HG02610 (cell line): ENCODE measurements around the gene GABRB3.

Experiments used
- ATAC-seq: cut with Tn5 transposase; IDR thresholded peaks from one replicate; pipeline ENCODE4 v1.9.1; 2021; ENCODE audit warnings: mild to moderate bottlenecking, moderate library complexity; ENCODE audit not compliant: unreplicated experiment

The GABRB3 gene

DNA sequence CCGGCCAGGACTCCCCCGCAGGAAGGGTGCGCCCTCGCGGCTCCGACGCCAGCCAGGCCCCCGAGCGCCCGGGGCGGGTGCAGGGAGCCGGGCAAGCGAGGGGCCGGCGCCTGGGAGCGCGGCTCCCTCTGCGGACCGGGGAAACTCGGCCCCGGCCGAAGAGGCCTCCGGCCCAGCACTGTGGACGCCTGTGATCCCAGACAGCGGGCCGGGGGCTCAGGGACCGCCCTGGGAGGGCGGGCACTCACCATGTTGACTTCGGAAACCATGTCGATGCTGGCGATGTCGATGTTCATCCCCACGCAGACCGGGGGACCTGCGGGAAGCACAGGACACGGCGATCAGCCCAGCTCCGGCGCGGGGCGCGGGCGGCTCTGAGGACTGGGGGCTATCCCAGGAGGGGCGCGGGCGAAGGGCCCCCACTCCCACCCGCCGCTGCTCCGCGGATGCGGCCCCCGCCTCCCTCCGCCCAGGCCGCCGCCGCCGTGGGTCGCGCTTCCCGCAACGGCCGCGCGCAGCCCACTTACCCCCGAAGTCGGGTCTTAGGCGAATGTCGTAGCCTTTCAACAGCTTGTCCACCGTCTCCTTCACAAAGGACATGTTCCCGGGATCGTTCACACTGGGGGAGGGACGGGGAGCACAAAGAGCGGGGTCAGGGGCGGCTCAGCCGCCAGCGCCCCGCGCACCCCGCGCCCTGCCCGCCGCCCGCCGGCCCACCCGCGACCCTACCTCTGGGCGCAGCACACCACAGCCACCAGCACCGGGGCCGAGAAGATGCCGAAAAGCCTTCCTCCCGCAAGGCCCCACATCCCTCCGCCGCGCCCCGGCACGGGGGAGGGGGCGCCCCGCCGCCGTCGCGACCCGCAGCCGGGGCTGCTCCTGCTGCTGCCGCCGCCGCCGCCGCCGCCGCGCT is at the start of gene GABRB3:
GABRB3 (minus strand) TSS at position 913 of the 913 bp plus-strand sequence.
- ATAC-seq, result no peak

DNA sequence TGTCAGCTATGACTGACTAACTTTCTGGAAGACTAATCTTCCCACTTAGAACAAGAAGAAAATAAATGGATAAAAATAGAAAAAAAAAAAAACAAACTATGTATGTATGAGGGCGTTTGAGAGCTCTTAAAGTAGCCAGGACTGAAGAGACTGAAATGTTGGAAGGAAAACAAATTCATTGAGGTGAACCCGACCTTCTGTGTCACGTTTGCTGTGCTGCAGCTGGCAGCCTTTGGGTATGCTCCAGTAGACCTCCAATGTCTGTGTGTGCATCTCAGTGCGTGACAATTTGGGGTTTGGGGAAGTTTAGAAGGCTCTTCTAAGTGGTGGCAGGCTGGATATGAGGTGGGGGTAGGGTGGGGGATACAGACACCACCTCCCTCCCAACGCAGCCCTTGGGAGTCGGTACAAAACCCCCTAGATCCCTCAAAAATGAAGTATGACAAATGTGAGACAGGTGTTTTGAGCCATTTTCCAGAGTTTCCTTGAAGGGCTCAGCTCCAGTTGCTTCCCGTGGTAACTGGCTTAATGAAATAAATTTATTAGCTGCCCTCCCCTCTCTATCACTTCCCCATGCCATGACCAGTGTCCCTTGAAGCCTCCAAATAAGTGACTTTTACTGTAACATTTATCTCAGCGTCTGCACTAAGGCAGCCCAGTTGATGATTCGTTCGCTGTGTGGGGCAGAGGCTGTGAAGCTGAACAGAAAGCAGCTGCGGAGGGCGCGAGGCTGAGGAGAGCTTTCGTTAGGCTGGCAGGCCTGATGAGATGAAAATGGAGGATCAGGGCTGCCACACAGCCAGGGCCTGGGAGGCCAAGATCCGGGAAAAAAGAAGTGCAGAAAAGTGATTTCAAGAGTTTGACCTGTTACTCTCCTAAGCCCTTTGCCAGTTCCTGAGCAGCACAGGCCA is 34.9 kb upstream of the GABRB3 start:
- ATAC-seq, result no peak

DNA sequence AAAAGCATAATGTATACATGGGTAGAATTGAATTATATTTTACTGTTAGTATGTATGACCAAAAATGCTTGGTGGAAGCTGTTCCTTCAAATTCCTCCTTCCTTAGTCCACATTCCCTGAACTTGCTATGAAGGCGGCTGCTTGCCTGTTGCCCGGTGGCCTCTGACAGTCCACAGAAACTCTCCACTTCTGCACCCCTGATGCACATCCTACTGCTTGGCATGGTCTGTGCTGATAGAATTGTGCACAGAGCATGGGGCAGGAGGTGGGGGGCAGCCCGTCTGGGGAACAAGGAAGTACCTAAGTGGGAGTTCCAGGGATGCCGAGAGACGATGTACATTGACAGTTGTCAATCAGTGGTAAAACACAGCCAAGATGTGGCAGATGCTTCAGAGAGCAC is 33.7 kb upstream of the GABRB3 start:
- ATAC-seq, result no peak

DNA sequence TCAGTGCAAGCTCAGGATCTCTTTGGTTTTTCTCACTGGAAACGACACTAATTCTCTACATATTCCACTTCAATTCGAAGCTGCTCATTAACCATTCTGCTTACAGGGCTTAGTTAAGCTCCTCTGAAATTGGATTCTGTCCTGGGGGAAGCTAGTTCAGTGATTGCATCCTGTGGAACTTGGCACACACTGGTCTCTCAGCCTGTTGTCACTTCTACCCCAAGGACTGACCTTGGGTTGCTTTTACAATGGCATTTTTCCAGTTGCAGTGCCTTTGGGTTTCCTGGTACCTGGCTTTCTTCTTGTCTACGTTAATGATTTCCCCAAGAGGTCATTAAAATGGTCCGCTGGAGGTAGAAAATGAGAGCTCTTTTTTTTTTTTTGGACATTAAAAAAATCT is 33.3 kb upstream of the GABRB3 start:
- ATAC-seq, result no peak

DNA sequence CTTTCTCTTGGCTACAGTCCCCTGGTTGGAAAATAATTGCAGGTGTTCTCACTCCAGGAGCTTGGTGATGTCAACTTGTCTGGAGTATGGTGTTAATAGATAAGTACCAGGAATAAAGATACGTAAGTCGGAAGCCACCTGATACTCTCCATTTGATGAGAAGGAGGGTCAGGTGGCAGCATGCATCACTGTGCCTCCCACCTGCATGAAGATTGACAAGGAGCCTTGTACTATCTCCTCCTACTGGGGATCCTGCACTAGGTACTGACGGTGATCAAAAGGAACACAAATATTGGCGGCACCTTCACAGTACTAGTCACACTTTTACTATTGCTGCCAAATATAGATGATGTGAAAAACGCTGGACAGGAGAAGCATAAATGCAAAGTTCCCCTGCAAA is 32.6 kb upstream of the GABRB3 start:
- no peak for ATAC-seq

DNA sequence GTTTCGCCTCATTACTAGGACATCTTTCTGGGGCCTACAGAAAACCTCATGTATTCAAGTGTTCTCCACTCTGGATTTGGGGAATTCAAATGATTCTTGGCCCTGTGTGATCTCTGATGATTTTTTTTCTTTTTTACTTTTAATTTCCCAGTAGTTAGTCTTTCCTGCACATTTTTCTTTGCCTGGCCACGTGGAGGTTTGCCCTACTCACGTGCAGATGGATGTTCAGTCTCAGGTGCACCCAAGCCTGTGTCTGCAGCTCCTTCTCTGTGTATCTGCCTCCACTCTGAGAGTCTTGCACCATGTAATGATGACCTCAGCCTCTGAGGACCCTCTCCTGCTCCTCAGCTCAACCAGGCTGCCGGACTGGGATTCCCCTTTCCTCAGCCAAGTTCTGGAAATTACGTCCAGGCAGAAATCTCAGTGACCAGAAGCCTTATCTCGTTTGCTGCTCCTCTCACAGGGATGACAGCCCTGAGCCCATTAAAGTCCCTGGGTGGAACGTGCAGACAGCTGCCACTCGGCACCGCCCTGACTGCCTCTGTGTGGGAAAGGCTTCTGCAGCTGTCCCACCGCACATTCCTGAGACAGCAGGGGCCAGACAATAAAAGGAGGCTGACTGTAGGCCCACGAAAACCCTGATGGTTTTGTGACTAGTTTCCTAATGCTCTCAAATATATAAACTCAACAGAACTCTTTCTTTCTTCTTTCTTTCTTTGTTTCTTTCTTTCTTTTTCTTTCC is 31.4 kb upstream of the GABRB3 start:
- ATAC-seq, result no peak

DNA sequence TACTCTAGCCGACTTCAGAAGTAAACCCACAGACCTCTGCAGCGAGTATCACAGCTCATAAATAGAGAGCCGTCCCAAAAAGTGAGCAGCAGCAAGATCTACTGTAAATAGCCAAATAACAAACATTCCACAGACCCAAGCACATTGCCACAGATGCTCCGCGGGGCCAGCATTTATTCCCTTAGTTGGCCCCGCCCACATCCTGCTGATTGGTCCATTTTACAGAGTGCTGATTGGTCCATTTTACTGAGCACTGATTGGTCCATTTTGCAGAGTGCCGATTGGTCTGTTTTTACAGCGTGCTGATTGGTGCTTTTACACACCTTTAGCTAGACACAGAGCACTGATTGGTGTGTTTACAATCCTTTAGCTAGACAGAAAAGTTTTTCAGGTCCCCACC is 17.3 kb upstream of the GABRB3 start:
- no peak for ATAC-seq

DNA sequence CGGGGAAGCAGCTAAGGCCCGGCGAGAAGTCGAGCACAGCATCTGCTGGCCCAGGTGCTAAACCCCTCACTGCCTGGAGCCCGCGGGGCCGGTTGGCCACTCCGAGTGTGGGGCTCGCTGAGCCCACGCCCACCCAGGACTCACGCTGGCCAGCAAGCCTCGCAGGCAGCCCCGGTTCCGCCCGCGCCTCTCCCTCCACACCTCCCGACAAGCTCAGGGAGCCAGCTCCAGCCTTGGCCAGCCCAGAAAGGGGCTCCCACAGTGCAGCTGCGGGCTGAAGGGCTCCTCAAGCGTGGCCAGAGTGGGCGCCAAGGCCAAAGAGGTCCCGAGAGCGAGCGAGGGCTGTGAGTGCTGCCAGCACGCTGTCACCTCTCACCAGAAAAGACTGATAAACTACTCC is 8.9 kb upstream of the GABRB3 start:
- ATAC-seq, result no peak

DNA sequence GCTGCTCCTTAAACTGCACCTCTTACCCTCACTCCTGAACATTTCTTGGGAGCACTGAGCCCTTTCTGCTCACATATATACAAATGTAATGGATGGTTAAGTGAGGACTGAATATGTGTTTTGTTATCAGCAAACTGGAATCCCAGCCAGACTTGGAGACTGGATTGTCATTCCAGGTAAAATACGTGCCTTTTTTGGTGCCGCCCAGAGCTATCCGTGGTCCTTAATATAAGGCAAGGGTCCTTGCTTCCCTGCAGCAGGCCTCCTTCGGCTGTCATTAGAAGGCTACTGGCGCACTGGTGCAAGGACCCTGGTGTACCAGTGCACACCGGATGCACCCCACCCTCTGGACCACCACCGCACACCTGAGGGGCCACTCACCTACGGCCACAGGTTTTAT is 1.1 kb upstream of the GABRB3 start:
- ATAC-seq, result no peak

DNA sequence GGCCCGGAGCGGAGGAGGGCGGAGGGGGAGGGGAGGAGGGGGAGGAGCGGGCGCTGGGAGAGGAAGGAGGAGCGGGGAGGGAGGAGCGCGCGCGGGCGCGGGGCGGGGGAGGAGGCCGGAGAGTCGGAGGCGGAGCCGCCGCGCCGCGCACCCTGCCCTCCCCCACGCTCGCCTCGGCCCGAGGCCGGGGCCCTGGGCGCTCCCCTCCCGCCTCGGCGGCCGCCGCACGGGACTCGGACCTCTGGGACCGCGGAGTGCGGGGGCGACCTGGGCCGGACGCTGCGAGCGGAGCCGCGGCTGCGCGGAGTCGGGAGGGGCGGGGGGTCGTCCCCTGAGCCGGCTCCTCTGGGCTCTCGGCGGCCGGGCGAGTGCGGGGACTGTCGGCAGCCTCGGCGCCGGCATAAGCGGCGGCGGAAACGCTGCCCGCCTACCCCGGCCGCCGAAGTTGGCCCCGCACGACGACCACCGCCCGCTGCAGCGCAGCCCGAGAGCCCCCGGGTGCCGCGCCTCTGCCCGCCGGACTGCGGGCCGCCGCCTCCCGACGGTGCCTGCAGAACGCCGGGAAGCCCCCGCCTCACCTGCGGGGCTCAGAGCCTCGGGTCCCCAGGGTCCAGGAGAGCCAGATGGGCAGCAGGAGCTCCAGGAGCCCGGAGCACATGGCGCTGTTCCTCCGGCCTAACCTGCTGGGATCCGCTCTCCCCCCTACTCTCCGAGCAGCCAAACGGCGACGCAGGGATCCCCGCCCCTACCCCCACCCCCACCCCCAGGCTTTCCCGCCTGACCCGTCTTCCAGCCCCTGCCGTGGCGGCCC is 406 bp upstream of the GABRB3 start:
- no peak for ATAC-seq

DNA sequence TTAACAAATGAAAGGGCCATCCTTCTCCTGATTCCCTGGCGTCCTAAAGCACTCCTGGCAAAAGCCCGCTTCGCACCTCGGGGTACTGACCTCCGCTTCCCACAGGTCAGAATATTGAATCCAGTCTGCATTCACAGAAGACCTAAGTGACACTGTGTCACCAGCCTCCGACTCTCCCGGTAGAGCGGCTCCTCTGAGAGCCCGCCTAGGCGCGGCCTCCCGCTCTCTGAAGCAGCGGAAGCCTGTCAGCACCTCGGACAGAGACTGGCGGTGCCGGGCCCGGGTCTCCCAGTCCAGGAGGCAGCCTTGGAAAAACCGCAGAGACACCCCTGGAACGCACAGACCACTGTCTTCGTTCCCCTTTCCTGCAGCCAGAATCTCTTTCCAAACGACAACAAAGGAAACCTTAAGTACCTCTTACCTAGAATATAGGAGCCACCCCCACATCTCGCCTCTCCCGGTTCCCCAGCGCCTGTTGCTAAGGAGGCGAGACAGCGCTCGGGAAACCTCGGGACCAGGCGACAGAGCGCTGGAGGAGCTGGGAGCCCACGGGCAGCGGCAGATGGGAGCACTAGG is 1.2 kb downstream of the GABRB3 start:
- no peak for ATAC-seq

DNA sequence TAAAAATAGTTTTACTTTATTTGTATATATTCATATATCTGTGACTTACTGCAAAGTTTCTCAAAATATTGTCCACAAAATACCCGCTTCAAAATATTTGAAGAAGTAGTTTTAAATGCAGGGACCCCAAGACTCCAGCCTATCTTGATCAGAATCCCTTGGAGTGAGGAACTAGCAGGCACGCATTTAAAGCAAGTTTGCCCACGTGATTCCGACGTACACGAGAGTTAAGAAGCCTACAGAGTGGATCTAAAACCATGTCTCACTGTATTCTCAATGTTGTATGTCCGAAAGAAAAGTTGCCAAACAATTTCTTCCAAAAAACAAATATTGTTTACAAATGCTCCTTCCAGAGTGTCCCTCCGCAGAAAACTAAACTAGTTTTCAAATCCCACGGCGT is 1.7 kb downstream of the GABRB3 start:
- no peak for ATAC-seq

DNA sequence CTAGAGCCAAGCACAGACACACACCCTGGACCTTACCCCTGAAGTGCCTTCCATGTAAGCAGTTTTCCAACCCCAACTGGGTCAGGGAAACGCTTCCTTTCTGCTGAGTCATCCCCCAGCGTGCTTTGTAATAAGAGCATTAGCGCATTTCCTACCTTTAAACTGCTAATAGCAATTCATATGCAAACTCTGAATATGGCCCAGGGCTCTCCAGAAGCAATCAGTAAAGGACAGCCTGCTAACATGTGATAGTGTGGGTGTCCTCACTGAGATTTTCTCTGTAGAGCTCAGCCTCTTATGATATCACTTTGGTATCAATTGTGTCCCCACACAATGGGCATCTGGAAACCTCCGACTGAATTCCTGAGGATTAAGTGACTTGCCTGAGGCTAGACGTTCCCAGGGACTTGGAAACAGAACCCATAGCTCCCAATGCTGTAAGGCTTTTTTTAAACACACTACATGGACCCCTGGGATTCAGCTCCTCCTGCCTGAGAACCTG is 5.6 kb downstream of the GABRB3 start:
- no peak for ATAC-seq

DNA sequence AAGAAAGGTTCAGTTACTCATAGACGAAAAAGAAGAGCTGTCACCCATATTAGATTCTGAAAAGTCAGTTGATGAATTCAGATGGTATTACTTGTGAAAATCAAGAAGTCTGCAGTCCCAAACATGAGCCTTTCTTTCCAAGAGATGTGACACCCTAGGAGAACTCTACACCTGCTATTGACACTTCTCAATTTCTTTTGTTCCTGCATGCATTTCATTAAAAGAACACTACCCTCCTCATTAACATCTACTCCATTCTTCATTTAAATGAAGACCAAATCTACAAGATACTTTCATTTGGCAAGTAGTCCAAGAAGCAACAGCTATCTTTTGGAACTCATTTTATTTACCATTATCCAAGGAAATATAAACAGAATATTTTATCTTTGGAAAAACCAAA is 6.6 kb downstream of the GABRB3 start:
- ATAC-seq, result no peak

DNA sequence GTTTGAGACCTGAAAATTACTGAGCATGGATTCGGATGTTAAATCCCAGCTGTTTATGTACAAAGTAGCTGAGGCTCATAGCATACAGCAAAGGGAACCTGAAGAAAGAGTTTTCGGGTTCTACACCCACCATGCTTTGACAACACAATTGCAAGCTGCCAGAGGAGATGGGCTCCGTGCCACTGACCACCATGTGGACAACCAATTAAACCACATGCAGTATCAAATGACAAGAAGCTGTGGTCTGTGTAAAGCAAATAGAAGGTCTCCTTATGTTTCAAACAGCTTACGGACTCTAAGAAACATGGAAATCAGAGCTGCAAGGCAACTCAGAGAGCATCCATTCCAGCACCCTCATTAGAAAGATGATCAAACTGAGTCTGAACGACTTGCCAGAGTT is 12.9 kb downstream of the GABRB3 start:
- ATAC-seq, result no peak

DNA sequence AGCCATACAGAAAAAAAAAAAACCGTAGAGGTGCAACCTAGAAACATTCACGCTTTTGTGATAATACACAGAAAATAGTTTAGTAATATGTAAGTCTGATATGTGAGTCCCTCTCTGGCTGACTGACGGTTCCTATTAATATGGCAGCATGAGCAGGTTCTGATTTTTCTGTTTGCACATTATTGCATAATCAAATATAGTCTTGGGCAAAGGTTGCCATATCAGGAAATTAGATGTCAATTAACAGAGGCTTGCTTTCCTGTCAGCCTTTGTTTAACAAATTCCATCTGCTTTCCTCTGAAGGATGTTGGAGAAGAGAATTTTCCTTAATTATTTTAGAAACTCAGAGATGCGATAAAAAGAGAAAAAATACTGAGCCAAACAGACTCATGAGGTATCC is 14.8 kb downstream of the GABRB3 start:
- no peak for ATAC-seq

DNA sequence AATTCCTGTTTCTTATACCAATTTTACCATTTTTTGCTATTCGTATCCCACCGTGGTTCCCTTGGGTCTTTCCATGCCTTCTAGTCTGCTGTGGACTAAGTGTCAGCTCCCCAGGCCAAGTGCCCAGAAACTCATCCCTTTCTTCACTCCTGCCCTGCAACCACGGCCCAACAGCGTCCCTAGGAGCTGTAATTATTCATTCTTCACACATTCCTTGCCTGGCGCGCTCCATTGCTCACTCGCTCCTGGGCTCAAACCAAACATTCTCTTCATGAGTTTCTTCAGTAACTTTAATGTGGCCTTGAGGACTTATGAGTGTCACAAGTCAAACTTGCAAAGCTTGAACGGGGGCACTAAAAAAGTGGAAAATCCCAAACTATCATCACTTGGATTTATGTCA is 15.7 kb downstream of the GABRB3 start:
- no peak for ATAC-seq

DNA sequence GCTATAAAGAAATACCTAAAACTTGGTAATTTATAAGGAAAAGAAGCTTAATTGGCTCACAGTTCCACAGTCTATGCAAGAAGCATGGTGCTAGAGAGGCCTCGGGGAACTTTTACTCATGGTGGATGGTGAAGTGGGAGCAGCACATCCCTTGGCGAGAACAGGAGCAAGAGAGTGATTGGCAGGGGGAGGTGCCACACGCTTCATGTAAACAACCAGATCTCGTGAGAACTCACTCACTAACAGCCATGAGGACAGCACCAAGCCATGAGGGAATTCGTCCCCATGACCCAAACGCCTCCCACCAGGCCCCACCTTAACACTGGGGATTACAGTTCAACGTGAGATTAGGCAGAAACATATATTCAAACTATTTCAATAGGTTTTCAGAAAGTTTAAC is 28.0 kb downstream of the GABRB3 start:
- no peak for ATAC-seq

DNA sequence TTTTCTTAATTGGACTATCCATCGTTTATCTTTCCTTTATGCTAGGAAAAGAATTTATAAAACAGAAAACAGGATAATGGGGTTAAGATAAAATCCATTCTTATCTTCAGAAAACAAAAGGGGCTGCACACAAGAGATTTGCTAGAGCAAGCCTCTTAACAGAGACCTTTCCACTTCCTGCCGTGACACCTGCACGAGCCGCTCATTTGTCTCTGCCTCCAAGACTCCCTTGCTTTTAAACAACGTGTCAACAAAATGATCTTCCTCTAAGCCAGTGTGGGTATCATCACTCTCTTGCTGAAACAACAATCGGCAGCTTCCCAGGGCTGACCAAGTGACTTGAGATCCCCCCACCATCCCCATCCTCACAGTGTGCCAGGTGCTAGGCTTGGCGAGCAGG is 33.1 kb downstream of the GABRB3 start:
- no peak for ATAC-seq

DNA sequence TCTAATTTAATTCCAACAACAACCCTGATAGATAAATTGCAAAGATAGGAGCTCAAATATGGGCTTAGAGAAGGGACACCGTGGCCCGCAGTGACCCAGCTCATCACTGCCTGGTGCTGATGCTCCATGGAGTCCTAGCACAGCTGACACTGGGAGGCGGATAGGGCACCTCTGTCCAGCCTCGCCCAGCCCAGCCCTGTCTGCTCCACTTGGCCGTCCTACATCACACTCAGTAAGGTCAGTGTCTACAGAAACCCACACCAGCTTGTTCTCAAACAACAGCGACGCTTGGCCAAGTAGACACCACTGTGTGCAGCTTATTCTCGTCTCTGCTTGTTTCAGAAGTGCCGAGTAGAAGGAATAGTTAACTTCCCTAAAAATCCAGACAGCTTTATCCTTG is 33.9 kb downstream of the GABRB3 start:
- no peak for ATAC-seq
